ENCODE data around the gene GLP1R.

Gene GLP1R

DNA sequence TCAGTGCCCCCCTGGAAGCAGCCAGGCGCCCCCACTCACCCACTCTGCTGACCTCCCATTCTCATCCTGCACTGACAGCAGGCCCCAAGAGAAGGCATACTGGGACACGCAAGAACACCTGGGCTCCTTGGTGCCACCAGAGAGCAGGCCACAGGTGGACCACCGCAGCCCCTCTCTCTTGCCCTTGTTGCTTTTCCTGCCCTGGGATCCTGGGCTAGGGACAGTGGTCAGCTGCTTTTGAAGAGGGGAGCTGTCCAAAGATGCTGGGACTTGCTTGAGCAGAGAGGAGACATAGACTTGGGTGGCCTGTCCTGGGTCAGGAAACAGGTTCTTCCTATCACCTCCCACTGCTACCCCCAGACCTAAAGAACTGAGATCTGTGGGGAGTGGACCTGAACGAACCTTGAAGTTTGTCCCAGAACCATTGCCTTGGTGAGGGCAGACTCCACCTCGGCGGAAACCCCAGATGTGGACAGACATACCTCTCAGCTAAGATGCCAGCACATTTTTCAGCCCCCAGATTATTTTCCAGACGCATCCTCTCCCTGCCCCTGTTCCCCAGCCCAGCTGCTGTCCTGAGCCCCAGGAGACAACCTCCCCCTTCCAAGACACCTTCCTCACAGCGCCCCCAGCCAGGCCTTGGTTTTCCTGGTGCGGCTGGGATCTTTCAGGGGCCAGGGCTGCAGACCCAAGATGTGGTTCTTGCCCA lies 1.1 kb downstream of the GLP1R start:
- TF ChIP-seq, protein P1, sequence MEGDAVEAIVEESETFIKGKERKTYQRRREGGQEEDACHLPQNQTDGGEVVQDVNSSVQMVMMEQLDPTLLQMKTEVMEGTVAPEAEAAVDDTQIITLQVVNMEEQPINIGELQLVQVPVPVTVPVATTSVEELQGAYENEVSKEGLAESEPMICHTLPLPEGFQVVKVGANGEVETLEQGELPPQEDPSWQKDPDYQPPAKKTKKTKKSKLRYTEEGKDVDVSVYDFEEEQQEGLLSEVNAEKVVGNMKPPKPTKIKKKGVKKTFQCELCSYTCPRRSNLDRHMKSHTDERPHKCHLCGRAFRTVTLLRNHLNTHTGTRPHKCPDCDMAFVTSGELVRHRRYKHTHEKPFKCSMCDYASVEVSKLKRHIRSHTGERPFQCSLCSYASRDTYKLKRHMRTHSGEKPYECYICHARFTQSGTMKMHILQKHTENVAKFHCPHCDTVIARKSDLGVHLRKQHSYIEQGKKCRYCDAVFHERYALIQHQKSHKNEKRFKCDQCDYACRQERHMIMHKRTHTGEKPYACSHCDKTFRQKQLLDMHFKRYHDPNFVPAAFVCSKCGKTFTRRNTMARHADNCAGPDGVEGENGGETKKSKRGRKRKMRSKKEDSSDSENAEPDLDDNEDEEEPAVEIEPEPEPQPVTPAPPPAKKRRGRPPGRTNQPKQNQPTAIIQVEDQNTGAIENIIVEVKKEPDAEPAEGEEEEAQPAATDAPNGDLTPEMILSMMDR (IDR thresholded peaks at IDR 0.05; ENCODE audit: insufficient read depth, low read length, missing control alignments) = no peak
- POLR2A ChIA-PET = no interaction called here
- H3K4me3 ChIP-seq (ENCODE audit: low read depth, low read length) = no peak overlapping the region
- CTCF ChIA-PET = no interaction called here
- DNase-seq (ENCODE audit: low read depth, low spot score) = no peak

DNA sequence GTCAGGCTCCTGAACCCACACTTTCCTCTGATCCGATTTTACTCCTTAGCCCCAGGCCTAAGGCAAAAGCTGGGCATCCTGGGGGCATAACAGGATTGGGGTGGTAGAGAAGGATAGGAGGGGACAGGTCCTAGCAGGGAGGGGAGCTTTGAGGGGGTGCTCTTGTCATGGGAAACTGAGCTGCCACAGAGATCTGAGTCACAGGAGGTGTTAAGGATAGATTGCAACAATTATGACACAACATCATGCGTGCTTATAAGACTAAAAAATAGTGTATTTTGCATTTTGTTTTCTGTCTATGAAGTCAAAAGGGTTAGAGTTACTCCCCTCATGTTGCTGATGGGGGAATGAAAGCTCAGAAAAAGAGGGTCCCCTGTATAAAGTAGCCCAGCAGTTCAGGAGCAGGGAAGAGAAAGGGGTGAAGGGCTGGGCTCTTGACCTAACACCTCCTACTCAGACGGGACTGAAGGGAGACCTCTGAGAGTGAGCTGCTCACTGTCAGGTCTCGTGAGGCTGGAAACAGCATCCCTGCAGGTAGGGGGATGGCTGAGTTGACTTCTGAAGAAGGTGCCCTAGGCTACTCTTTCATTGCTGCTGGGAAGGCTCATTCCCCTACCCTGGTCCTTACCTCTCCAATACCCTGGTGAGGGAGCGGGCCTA lies 2.0 kb downstream of the GLP1R start:
- no peak for DNase-seq (ENCODE audit: low read depth, low spot score)
- POLR2A ChIA-PET = no interaction called here
- H3K4me3 ChIP-seq (ENCODE audit: low read depth, low read length) = no peak overlapping the region
- CTCF ChIA-PET = no interaction called here
- TF ChIP-seq, protein P1 (IDR thresholded peaks at IDR 0.05; ENCODE audit: insufficient read depth, low read length, missing control alignments) = no peak

DNA sequence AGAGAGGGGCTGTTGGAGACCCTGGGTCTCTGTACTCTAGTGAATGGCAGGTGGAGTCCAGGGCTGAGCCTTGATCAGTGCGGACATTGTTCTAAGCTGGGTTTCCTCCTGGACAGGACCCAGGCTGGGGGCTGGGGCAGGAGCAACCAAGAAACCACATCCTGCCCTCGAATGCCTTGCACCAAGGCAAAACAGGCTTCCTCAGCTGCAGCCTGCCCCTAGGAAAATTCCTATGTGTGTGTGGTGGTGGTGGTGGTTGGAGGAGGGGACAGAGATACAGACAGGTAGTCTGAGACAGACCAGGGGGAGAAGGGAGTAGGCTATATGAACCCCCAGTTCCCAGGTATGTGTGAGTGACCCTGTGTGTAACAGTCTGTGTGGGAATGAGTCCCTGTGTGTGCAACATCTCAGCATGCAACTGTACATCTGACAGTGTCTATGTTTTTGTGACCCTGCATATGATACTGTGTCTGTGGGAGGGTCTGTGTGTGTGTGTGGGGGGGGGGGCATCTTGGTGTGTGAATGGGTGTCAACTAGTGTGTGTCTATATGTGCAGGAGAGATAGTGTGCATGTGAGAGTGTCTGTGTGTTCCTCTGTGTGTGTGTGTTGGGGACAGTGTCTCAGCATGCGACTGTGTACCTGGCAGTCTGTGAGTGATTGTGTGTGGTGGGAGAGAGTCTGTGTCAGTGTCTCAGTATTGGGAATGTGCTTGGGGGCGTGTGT lies 3.0 kb downstream of the GLP1R start:
- CTCF ChIA-PET = no interaction called here
- no peak for DNase-seq (ENCODE audit: low read depth, low spot score)
- H3K4me3 ChIP-seq (ENCODE audit: low read depth, low read length) = no peak overlapping the region
- POLR2A ChIA-PET = no interaction called here
- TF ChIP-seq, protein P1 (IDR thresholded peaks at IDR 0.05; ENCODE audit: insufficient read depth, low read length, missing control alignments) = no peak

DNA sequence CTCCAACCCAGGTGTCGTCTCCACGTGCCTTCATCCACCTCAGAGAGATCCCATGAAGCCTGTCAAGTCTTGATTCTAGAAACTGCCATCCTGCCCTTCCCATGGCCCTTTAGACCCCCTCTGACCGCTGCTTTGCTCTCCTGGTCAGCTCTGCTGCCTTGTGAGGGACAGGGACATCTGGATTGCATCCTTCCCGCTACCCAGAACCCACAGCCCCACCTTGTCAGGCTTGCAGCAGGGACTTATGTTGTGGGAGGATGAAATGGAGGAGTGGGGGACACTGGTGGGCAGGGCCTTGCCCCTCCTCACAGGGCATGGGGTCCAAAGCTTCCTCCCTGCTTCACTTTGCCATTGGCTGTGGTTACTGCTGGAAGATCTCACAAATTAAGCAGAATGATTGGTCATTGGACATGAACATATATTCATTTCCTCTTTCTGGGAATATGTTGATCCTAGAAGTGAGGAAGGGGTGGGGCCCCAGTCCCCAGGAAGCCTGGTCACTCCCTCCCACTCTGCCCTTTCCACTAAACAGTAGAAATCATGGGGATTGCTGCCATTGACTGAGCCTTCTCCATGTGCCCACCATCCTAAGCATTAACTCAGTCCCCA lies 4.5 kb downstream of the GLP1R start:
- no peak overlapping the region for H3K4me3 ChIP-seq (ENCODE audit: low read depth, low read length)
- ChIA-PET CTCF (no interaction called here), POLR2A (no interaction called here)
- TF ChIP-seq, protein P1 (IDR thresholded peaks at IDR 0.05; ENCODE audit: insufficient read depth, low read length, missing control alignments) = no peak
- DNase-seq (ENCODE audit: low read depth, low spot score) = no peak

DNA sequence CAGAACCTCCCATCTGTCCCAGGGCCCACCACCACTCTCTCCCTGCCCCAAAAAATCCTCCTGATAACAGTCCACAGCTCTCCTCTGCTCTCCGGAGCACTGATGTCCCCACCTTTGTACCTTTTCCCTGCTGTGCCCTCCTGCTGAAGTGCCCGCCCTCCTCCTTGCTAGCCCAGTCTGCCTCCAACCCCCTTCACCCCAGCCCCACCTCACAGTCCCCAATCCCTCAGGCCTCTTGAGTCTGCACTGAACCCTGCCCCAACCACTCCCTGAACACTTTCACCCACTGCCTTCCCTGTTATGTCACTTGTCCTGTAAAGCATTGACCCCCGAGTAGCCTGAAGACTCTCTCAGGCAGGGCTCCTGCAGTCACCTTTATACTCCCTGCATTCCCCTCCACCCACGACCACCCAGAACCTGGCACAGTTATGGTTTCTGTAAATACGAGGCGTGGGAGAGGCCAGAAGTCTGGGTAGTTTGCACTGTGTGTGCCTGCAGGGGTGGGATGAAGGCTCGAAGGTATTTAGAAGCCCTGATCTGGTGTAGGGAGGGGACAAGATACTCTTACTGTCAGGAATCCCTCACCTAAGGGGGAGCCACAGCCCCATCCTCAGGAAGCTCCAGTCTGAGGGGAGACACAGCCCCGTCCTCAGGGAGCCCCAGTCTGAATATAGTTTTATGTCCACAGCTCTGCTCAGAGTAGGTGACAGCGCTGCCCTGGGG lies 5.4 kb downstream of the GLP1R start:
- H3K4me3 ChIP-seq (ENCODE audit: low read depth, low read length) = no peak overlapping the region
- ChIA-PET CTCF (no interaction called here), POLR2A (no interaction called here)
- TF ChIP-seq, protein P1 (IDR thresholded peaks at IDR 0.05; ENCODE audit: insufficient read depth, low read length, missing control alignments) = no peak
- no peak for DNase-seq (ENCODE audit: low read depth, low spot score)
